Brain microvascular endothelial cell (primary cell): ENCODE data around the gene DDX10.

Experiments
- DNase-seq: peaks from one replicate; pipeline ENCODE4 v3.0.0-alpha.2; 2020
- H3K27ac ChIP-seq: fragments of 250-450 bp; sonication (Bioruptor Pico); 2 replicates; pipeline ENCODE4 v1.5.1; 2020; ENCODE audit warnings: mild to moderate bottlenecking, moderate library complexity
- H3K27me3 ChIP-seq: fragments of 250-450 bp; sonication (Bioruptor Pico); replicated peaks from 2 replicates; pipeline ENCODE4 v1.5.1; 2020; ENCODE audit warnings: mild to moderate bottlenecking
- H3K36me3 ChIP-seq: fragments of 250-450 bp; sonication (Bioruptor Pico); replicated peaks from 2 replicates; pipeline ENCODE4 v1.5.1; 2020; ENCODE audit warnings: mild to moderate bottlenecking
- H3K4me3 ChIP-seq: 2 replicates; pipeline ENCODE4 v1.5.1; 2011; ENCODE audit warnings: low read depth, mild to moderate bottlenecking, control low read depth, low read length, moderate library complexity
- in situ Hi-C: cut with HindIII; loops from 2 replicates; pipeline ENCODE4 v1.10.0; 2017; ENCODE audit warnings: low sequenced_read_pairs, low pct_ligation_motif_present
- TF ChIP-seq, protein P1 (sequence below): IDR thresholded peaks from 2 replicates; pipeline ENCODE4 v1.5.1; 2011; ENCODE audit warnings: low read depth, mild to moderate bottlenecking, moderate library complexity, low read length, control low read depth, inconsistent platforms; ENCODE audit errors: missing control alignments

The DDX10 gene

GRCh38 chr11:108672786-108673185 lies 7.9 kb downstream of the DDX10 start:
- TF ChIP-seq, protein P1, sequence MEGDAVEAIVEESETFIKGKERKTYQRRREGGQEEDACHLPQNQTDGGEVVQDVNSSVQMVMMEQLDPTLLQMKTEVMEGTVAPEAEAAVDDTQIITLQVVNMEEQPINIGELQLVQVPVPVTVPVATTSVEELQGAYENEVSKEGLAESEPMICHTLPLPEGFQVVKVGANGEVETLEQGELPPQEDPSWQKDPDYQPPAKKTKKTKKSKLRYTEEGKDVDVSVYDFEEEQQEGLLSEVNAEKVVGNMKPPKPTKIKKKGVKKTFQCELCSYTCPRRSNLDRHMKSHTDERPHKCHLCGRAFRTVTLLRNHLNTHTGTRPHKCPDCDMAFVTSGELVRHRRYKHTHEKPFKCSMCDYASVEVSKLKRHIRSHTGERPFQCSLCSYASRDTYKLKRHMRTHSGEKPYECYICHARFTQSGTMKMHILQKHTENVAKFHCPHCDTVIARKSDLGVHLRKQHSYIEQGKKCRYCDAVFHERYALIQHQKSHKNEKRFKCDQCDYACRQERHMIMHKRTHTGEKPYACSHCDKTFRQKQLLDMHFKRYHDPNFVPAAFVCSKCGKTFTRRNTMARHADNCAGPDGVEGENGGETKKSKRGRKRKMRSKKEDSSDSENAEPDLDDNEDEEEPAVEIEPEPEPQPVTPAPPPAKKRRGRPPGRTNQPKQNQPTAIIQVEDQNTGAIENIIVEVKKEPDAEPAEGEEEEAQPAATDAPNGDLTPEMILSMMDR = no peak
- no peak overlapping the region for H3K4me3 ChIP-seq
- in situ Hi-C loops = no loop called here
- no peak overlapping the region for H3K27ac ChIP-seq
- H3K27me3 ChIP-seq = no peaks in the 10 kb centered on the region
- no peak for DNase-seq
- H3K36me3 ChIP-seq = peaks cover 2% of the 10 kb centered on the region

DNA sequence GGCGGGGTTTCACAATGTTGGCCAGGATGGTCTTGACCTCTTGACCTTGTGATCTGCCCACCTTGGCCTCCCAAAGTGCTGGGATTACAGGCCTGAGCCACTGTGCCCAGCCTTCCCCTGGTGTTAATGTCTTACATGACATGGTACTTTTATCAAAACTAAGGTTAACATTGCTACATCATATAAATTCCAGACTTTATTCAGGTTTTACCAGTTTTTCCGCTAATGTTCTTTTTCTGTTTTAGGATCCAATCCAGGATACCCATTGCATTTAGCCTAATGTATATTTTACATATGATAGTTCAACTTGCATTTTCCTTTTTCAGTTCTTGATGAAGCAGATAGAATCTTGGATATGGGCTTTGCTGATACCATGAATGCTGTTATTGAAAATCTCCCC lies 14.2 kb downstream of the DDX10 start:
- peaks cover 2% of the 10 kb centered on the region for H3K36me3 ChIP-seq
- TF ChIP-seq, protein P1 = no peak

GRCh38 chr11:108680271-108680670 lies 15.4 kb downstream of the DDX10 start:
- Histone ChIP-seq H3K27me3 (no peaks in the 10 kb centered on the region), H3K4me3 (no peak overlapping the region), H3K36me3 (peaks cover 1% of the 10 kb centered on the region), H3K27ac (no peak overlapping the region)
- TF ChIP-seq, protein P1 = no peak
- in situ Hi-C loops = no loop called here
- DNase-seq = peak; percentile 25

More for the DNA sequence above, 14.2 kb downstream of the DDX10 start:
- H3K4me3 ChIP-seq = no peak overlapping the region
- in situ Hi-C loops = no loop called here
- no peak for DNase-seq
- no peak overlapping the region for H3K27ac ChIP-seq
- no peaks in the 10 kb centered on the region for H3K27me3 ChIP-seq

DNA sequence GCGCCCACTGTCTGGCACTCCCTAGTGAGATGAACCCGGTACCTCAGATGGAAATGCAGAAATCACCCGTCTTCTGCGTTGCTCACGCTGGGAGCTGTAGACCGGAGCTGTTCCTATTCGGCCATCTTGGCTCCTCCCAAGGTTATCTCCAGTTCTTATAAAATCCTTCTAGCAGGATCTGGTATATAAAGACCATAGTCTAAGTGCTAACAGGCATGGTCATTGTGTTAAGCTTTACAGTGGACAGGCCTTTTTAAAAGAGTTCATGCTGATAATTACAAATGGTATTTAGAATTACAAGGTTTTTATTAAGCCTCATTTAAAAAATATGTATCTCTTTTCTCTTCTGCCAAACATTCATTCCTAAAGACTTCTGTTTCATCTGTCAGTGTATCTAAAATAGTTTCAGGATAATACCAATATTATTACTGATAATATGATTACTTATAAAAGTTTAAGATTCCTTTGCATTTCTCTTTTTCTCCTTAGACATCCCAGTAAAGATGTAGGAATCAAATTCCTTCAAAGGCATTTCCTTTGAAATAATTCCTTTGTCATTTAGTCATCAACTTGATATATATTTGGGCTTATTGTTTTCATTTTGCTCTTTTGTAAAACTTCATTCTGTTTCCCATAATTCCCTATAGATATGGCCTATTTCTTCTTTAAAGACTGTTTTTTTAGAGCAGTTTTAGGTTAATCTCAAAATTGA lies 20.7 kb downstream of the DDX10 start:
- H3K27ac ChIP-seq = peak overlapping the region; percentile 54
- in situ Hi-C loops = no loop called here
- no peak for DNase-seq
- H3K4me3 ChIP-seq = no peak overlapping the region
- no peaks in the 10 kb centered on the region for H3K36me3 ChIP-seq
- H3K27me3 ChIP-seq = no peaks in the 10 kb centered on the region
- TF ChIP-seq, protein P1 = no peak

DNA sequence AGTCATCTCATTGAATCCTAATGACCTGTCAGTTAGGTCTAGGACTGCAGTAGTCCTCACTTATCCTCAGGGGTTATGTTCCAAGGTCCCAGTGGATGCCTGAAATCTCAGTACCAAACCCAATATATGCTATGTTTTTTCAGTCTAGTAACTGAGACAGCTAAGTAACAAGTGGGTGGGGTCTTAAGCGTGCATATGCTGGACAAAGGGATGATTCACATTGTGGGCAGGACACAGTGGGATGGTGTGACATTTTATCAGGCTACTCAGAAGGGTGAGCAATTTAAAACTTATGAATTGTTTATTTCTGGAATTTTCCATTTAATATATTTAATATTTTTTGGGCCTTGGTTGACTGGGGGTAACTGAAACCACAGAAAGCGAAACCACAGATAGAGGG lies 29.0 kb downstream of the DDX10 start:
- no peak overlapping the region for H3K4me3 ChIP-seq
- peak overlapping the region; percentile 67 for H3K27ac ChIP-seq
- peak; percentile 77 for DNase-seq
- in situ Hi-C loops = no loop called here
- TF ChIP-seq, protein P1 = no peak
- peaks cover 3% of the 10 kb centered on the region for H3K36me3 ChIP-seq
- H3K27me3 ChIP-seq = no peaks in the 10 kb centered on the region

DNA sequence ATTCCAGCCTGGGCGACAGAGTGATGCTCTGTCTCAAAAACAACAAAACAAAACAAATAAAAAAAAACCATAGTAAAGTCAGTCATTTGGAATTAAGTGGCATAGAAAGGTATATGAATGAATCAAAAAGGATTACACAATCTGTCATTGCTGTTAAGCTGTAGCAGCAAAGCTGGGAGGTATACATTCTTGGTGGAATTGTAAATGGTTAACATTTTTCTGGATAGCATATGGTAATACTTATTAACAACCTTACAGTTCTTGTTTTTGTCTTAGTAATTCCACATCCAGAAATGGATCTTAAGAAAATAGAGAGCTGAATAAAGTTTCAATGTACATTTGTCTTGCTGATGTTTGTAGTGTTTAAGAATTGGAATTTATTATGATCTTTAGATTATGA lies 30.0 kb downstream of the DDX10 start:
- DNase-seq = no peak
- TF ChIP-seq, protein P1 = no peak
- peak overlapping the region; percentile 67 for H3K27ac ChIP-seq
- no peak overlapping the region for H3K4me3 ChIP-seq
- no peaks in the 10 kb centered on the region for H3K27me3 ChIP-seq
- peaks cover 3% of the 10 kb centered on the region for H3K36me3 ChIP-seq
- in situ Hi-C loops = no loop called here
